ENCODE data around the gene EFHC1.

GRCh38 chr6:52515219-52515960, 95.2 kb downstream of the EFHC1 start:
- TF ChIP-seq, protein P1, sequence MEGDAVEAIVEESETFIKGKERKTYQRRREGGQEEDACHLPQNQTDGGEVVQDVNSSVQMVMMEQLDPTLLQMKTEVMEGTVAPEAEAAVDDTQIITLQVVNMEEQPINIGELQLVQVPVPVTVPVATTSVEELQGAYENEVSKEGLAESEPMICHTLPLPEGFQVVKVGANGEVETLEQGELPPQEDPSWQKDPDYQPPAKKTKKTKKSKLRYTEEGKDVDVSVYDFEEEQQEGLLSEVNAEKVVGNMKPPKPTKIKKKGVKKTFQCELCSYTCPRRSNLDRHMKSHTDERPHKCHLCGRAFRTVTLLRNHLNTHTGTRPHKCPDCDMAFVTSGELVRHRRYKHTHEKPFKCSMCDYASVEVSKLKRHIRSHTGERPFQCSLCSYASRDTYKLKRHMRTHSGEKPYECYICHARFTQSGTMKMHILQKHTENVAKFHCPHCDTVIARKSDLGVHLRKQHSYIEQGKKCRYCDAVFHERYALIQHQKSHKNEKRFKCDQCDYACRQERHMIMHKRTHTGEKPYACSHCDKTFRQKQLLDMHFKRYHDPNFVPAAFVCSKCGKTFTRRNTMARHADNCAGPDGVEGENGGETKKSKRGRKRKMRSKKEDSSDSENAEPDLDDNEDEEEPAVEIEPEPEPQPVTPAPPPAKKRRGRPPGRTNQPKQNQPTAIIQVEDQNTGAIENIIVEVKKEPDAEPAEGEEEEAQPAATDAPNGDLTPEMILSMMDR (IDR thresholded peaks at IDR 0.05): no peak
- TF ChIP-seq EZH2phosphoT487 (IDR thresholded peaks at IDR 0.05): no peak
- TF ChIP-seq EZH2 (IDR thresholded peaks at IDR 0.05): no peak

All from neural progenitor cell (in vitro differentiated cells).